ENCODE measurements around the gene MS4A4E. TPM values are rescaled to one million over a fixed set of nuclear protein-coding genes. Genes with fewer than 3 reads are reported as not detected.

Gene MS4A4E
- total and polyA plus RNA-seq, 2 of the 8 experiments (the other 6 are each of a cell fraction or from before 2014, with no cell fraction given), result not detected

DNA sequence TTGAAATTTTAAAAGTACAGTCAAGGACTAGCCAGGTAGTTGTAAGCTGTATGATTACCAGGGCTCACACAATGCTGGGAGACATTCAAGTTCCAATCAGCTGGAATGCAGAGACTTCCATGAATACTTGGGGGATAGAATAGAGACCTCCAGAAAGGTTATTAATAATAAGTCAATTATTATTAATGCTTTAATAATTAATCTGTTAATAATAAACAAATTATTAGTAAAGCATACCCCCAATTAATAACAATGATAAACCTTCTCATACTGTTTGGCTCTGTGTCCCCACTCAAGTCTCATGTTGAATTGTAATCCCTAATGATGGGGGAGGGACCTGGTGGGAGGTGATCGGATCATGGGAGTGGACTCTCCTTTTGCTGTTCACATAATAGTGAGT lies 45.5 kb downstream of the MS4A4E start (continued):
- TF ChIP-seq, protein P1, sequence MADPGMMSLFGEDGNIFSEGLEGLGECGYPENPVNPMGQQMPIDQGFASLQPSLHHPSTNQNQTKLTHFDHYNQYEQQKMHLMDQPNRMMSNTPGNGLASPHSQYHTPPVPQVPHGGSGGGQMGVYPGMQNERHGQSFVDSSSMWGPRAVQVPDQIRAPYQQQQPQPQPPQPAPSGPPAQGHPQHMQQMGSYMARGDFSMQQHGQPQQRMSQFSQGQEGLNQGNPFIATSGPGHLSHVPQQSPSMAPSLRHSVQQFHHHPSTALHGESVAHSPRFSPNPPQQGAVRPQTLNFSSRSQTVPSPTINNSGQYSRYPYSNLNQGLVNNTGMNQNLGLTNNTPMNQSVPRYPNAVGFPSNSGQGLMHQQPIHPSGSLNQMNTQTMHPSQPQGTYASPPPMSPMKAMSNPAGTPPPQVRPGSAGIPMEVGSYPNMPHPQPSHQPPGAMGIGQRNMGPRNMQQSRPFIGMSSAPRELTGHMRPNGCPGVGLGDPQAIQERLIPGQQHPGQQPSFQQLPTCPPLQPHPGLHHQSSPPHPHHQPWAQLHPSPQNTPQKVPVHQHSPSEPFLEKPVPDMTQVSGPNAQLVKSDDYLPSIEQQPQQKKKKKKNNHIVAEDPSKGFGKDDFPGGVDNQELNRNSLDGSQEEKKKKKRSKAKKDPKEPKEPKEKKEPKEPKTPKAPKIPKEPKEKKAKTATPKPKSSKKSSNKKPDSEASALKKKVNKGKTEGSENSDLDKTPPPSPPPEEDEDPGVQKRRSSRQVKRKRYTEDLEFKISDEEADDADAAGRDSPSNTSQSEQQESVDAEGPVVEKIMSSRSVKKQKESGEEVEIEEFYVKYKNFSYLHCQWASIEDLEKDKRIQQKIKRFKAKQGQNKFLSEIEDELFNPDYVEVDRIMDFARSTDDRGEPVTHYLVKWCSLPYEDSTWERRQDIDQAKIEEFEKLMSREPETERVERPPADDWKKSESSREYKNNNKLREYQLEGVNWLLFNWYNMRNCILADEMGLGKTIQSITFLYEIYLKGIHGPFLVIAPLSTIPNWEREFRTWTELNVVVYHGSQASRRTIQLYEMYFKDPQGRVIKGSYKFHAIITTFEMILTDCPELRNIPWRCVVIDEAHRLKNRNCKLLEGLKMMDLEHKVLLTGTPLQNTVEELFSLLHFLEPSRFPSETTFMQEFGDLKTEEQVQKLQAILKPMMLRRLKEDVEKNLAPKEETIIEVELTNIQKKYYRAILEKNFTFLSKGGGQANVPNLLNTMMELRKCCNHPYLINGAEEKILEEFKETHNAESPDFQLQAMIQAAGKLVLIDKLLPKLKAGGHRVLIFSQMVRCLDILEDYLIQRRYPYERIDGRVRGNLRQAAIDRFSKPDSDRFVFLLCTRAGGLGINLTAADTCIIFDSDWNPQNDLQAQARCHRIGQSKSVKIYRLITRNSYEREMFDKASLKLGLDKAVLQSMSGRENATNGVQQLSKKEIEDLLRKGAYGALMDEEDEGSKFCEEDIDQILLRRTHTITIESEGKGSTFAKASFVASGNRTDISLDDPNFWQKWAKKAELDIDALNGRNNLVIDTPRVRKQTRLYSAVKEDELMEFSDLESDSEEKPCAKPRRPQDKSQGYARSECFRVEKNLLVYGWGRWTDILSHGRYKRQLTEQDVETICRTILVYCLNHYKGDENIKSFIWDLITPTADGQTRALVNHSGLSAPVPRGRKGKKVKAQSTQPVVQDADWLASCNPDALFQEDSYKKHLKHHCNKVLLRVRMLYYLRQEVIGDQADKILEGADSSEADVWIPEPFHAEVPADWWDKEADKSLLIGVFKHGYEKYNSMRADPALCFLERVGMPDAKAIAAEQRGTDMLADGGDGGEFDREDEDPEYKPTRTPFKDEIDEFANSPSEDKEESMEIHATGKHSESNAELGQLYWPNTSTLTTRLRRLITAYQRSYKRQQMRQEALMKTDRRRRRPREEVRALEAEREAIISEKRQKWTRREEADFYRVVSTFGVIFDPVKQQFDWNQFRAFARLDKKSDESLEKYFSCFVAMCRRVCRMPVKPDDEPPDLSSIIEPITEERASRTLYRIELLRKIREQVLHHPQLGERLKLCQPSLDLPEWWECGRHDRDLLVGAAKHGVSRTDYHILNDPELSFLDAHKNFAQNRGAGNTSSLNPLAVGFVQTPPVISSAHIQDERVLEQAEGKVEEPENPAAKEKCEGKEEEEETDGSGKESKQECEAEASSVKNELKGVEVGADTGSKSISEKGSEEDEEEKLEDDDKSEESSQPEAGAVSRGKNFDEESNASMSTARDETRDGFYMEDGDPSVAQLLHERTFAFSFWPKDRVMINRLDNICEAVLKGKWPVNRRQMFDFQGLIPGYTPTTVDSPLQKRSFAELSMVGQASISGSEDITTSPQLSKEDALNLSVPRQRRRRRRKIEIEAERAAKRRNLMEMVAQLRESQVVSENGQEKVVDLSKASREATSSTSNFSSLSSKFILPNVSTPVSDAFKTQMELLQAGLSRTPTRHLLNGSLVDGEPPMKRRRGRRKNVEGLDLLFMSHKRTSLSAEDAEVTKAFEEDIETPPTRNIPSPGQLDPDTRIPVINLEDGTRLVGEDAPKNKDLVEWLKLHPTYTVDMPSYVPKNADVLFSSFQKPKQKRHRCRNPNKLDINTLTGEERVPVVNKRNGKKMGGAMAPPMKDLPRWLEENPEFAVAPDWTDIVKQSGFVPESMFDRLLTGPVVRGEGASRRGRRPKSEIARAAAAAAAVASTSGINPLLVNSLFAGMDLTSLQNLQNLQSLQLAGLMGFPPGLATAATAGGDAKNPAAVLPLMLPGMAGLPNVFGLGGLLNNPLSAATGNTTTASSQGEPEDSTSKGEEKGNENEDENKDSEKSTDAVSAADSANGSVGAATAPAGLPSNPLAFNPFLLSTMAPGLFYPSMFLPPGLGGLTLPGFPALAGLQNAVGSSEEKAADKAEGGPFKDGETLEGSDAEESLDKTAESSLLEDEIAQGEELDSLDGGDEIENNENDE (IDR thresholded peaks at IDR 0.05; ENCODE audit: insufficient replicate concordance, low read length), result no peak
- TF ChIP-seq KDM4A (IDR thresholded peaks at IDR 0.05; ENCODE audit: low read depth, low read length, severe bottlenecking) (no peak), MAFK (IDR thresholded peaks at IDR 0.05; ENCODE audit: low read depth, low read length) (no peak), CTBP2 (IDR thresholded peaks at IDR 0.05; ENCODE audit: borderline replicate concordance, insufficient read depth, insufficient read length, low read length) (no peak), BACH1 (IDR thresholded peaks at IDR 0.05; ENCODE audit: low read length) (no peak), GABPA (IDR thresholded peaks at IDR 0.05; ENCODE audit: borderline replicate concordance, insufficient read depth, low read length) (no peak), RNF2 (IDR thresholded peaks at IDR 0.05; ENCODE audit: borderline replicate concordance, low read depth, low read length, missing control alignments, poor library complexity, severe bottlenecking) (no peak), KDM5A (IDR thresholded peaks at IDR 0.05; ENCODE audit: low read length) (no peak), KDM1A (IDR thresholded peaks at IDR 0.05; ENCODE audit: borderline replicate concordance, low read length) (no peak)
